Measurements from ENCODE around the gene TH. TPM values are rescaled to one million over a fixed set of nuclear protein-coding genes. Genes with fewer than 3 reads are reported as not detected.

Gene TH
- total RNA-seq, 4 donors from 2014 or later, result 0.34 to 1.0 TPM; not detected in 2

DNA sequence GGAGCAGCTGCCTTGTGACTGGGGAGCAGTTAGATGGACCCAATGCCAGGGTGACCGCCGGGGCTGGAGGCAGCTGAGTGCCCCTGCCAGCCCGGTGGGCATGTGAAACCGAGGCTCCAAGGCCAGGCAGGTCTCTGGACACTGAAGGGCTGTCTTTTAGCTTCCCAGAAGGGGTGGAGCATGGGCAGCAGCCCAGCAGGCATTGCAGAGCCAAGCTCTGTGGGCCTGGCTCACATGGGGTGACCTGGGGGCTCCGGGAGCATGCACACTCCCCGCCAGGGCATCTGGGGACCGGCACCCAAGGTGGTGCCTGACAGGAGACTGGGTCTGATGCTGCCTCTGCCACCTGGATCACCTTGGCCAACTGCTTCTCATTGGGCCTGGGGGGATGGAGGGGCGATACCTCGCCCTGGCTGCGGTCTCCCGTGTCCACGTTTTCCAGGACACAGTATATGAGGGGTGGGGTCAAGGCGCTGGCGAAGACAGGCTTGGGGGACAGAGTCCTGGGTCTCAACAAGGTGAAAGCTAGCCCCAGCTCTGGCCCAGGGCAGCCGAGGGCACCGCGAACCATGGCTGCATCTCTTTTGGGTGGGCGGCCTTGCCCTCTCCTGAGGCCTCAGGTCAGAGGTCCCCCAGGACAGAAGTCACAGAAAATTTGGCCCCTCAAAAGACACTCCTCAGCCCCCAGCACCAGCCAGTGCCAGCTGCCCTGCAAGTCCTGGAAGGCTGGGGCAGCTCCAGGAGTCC, 14.1 kb downstream of the TH start:
- 73% methylated on average over 7 of the region's 18 CpGs for WGBS
- H3K36me3 ChIP-seq, result no peaks in the 10 kb centered on the region
- peaks cover 57% of the 10 kb centered on the region for H3K27me3 ChIP-seq
- TF ChIP-seq, protein P1, sequence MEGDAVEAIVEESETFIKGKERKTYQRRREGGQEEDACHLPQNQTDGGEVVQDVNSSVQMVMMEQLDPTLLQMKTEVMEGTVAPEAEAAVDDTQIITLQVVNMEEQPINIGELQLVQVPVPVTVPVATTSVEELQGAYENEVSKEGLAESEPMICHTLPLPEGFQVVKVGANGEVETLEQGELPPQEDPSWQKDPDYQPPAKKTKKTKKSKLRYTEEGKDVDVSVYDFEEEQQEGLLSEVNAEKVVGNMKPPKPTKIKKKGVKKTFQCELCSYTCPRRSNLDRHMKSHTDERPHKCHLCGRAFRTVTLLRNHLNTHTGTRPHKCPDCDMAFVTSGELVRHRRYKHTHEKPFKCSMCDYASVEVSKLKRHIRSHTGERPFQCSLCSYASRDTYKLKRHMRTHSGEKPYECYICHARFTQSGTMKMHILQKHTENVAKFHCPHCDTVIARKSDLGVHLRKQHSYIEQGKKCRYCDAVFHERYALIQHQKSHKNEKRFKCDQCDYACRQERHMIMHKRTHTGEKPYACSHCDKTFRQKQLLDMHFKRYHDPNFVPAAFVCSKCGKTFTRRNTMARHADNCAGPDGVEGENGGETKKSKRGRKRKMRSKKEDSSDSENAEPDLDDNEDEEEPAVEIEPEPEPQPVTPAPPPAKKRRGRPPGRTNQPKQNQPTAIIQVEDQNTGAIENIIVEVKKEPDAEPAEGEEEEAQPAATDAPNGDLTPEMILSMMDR (IDR thresholded peaks at IDR 0.05), result no peak
- no peak for TF ChIP-seq POLR2A (IDR thresholded peaks at IDR 0.05)
- TF ChIP-seq POLR2AphosphoS5 (IDR thresholded peaks at IDR 0.05), result no peak
- no peak for TF ChIP-seq EP300 (IDR thresholded peaks at IDR 0.05)
- no peak overlapping the region for H3K27ac ChIP-seq
- no peak overlapping the region for H3K4me3 ChIP-seq
- no peaks in the 10 kb centered on the region for H3K4me1 ChIP-seq
- H3K9me3 ChIP-seq, result no peaks in the 10 kb centered on the region
- DNase-seq (ENCODE audit: low spot score in 2 of 2), result no peak

DNA sequence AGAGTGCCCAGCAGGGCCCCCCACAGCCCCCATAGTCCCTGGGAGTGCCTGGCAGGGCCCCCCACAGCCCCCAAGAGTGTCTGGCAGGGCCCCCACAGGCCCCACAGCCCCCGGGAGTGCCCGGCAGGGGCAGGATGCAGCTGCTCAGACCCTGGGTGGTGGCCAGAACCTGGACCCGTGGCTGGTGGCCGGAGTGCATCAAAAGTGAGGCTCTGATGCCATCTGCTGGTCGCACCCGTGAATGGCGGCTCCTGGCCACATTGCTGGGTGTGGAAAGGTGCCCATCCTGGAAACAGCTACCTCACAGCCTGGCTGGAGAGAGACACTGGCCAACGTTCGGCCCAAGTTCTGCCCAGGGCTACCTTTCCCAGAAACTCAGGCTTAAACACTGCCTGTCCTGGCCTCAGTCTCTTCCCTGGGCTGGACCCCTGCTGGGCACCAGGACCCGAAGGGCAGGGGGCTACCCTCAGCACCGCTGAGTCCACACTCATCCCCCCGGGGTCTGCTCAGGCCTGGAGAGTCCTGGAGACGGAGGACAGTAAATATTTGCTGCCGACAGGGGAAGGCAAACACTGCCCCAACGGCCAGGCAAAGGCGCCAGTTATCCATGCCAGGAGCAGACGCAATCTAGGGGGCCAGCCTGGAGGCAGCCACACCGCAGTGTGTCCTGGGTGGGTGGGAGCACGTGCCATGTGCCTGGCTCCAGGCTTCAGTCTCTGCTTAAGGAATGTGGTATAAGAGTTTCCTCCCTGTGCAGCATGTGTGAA, 15.0 kb downstream of the TH start:
- H3K4me1 ChIP-seq, result peaks cover 4% of the 10 kb centered on the region
- H3K9me3 ChIP-seq, result no peaks in the 10 kb centered on the region
- 56% methylated on average over 8 of the region's 19 CpGs for WGBS
- H3K4me3 ChIP-seq, result no peak overlapping the region
- peak in 1 of 2 donors; percentile 80 for DNase-seq (ENCODE audit: low spot score in 2 of 2)
- H3K36me3 ChIP-seq, result no peaks in the 10 kb centered on the region
- H3K27me3 ChIP-seq, result peaks cover 51% of the 10 kb centered on the region
- no peak overlapping the region for H3K27ac ChIP-seq
- TF ChIP-seq, protein P1 (IDR thresholded peaks at IDR 0.05), result peak; percentile 35 to 78
- no peak for TF ChIP-seq POLR2A (IDR thresholded peaks at IDR 0.05)

DNA sequence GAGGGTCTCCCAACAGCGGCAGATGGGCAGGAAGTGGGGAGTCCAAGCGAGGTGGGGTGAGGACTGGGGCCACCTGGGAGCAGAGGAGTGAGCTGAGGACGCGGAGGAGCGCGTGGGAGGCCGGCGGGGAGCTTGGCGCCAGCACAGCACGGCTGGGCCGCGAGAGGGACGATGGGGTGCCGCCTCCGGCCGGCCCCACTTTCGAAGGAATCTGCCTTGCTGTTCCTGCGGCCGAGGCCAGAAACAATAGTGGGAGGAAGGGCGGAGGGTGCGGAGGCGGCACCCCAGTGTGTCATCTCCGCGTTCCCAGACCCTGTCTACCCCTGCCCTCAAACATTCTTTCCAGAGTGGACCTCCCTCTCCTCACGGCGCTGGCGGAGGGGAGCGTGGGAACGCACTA, 16.1 kb downstream of the TH start:
- no peak for TF ChIP-seq EP300 (IDR thresholded peaks at IDR 0.05)
- TF ChIP-seq POLR2A (IDR thresholded peaks at IDR 0.05), result no peak
- TF ChIP-seq, protein P1 (IDR thresholded peaks at IDR 0.05), result no peak
- TF ChIP-seq POLR2AphosphoS5 (IDR thresholded peaks at IDR 0.05), result no peak

DNA sequence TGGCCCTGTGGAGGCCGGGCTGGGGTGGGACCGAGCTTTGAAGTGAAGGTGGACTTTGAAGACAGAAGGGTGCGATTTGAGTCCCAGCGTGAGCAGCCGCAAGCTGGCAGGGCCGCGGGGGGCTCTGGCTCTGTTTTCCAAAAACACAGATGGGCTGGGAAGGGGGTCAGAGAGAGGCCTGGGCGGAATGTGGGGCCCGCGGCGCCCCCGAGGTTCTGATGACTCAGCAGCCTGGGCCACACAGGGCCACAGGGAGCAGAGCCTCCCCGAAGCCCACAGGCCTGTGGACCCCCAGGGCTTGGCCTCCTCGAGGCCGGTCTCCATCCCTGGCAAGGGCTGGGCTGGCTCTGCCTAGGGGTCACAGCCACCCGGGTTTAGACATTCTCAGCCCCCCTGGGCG, 16.7 kb downstream of the TH start:
- H3K4me3 ChIP-seq, result no peak overlapping the region

More for the DNA sequence above, 16.1 kb downstream of the TH start:
- Histone ChIP-seq H3K9me3 (no peaks in the 10 kb centered on the region), H3K27ac (no peak overlapping the region), H3K4me3 (no peak overlapping the region), H3K36me3 (no peaks in the 10 kb centered on the region), H3K27me3 (peaks cover 49% of the 10 kb centered on the region), H3K4me1 (peaks cover 5% of the 10 kb centered on the region)
- no peak for DNase-seq (ENCODE audit: low spot score in 2 of 2)
- 80% methylated on average over 8 of the region's 29 CpGs for WGBS

DNA sequence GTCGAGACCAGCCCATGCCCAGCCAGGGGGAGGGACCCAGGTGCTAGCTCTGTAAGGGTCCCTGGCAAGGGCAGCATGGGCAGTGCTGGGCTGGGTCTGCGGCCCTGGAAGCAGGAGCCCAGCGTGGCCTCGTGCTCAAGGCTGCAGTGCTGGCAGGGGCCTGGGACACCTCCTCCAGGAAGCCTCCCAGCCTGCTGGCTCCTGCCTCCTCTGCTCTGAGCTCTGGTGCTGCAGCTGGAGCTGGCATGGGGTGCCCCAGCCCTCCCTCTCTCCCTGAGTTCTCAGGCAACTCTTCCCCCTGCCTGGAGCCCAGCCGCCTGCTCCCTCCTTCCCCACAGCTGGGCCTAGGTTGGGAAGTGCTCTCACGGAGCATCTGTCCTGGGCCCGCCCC, 17.4 kb downstream of the TH start:
- no peak overlapping the region for H3K4me3 ChIP-seq
- 93% methylated on average over 3 of the region's 7 CpGs for WGBS

More for the DNA sequence above, 16.7 kb downstream of the TH start:
- H3K27me3 ChIP-seq, result peaks cover 49% of the 10 kb centered on the region
- no peak for DNase-seq (ENCODE audit: low spot score in 2 of 2)
- no peak for TF ChIP-seq EP300 (IDR thresholded peaks at IDR 0.05)
- TF ChIP-seq POLR2AphosphoS5 (IDR thresholded peaks at IDR 0.05), result no peak
- H3K4me1 ChIP-seq, result peaks cover 5% of the 10 kb centered on the region
- H3K9me3 ChIP-seq, result no peaks in the 10 kb centered on the region
- H3K36me3 ChIP-seq, result no peaks in the 10 kb centered on the region
- no peak overlapping the region for H3K27ac ChIP-seq
- 84% methylated on average over 6 of the region's 17 CpGs for WGBS

More for the DNA sequence above, 17.4 kb downstream of the TH start:
- no peaks in the 10 kb centered on the region for H3K9me3 ChIP-seq
- H3K27me3 ChIP-seq, result peaks cover 51% of the 10 kb centered on the region
- TF ChIP-seq POLR2A (IDR thresholded peaks at IDR 0.05) (no peak), EP300 (IDR thresholded peaks at IDR 0.05) (no peak), POLR2AphosphoS5 (IDR thresholded peaks at IDR 0.05) (no peak)
- TF ChIP-seq, protein P1 (IDR thresholded peaks at IDR 0.05), result no peak
- H3K36me3 ChIP-seq, result no peaks in the 10 kb centered on the region
- no peak overlapping the region for H3K27ac ChIP-seq
- DNase-seq (ENCODE audit: low spot score in 2 of 2), result no peak
- H3K4me1 ChIP-seq, result peaks cover 5% of the 10 kb centered on the region

Data from suprapubic skin (tissue), 4 donors.